ENCODE measurements around the gene DEPP1. TPM values are rescaled to one million over a fixed set of nuclear protein-coding genes. Genes with fewer than 3 reads are reported as not detected.

The DEPP1 gene
- polyA plus RNA-seq, 2 of the 4 experiments (the other 2 are of a cell fraction): 0.46 to 0.92 TPM

DNA sequence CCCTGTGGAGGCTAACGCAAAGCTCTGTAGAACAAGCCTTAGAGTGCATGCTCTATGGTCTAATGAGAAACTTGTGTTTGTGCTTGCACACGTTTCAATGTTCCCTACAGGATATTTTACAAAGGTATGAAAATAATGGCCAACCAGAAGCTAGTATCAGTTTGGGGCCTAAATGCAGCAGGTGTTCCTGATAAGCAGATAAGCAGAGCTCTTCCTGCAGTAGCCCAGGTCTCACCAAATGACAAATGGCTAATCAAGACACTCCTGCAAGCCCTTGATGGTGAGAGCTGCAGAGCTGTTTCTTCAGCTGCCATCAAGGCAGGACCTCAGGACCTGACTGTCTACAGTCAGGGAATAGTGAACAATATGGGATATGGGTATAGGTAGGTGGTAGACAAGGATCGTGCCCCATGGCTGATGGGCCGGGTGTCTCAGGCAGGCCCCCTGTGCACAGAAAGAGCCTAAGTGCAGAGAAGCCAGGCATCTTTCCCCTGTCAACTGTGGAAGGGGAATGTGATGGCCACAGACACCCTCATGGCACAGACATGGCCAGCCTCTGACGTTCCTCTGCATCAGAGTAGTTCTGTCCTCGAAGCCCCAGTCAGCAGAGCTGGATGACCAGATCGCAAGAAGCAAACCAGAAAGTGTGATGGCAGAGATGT lies 42.2 kb downstream of the DEPP1 start:
- 66% methylated on average over 7 of the region's 7 CpGs for WGBS (ENCODE audit: missing lambda C conversion rate)
- peaks cover 7% of the 10 kb centered on the region; the same call in 1 of the 3 replicates for H3K4me1 ChIP-seq
- H3K4me2 ChIP-seq: no peak overlapping the region
- H3K27ac ChIP-seq: no peak overlapping the region
- FAIRE-seq (no peak), ATAC-seq (no peak), DNase-seq (ENCODE audit: low read depth in 1 of 2, low spot score in 1 of 2) (no peak)
- no peak overlapping the region for H3K4me3 ChIP-seq
- H3K9me3 ChIP-seq: no peaks in the 10 kb centered on the region
- ChIA-PET CTCF (interaction anchor here (1.0 to 1.3 kb wide), 2 partner anchors 8 to 37 kb away, joined by 3 read pairs; no protein-coding TSS in a partner anchor), POLR2A (no interaction called here)
- TF ChIP-seq RCOR1 (IDR thresholded peaks at IDR 0.05; ENCODE audit: low read depth, low read length): no peak
- TF ChIP-seq KDM5A (IDR thresholded peaks at IDR 0.05): no peak
- no peak for TF ChIP-seq RARB (CRISPR knock-in tag; IDR thresholded peaks at IDR 0.05)
- TF ChIP-seq CHD4 (IDR thresholded peaks at IDR 0.05; ENCODE audit: borderline replicate concordance): no peak
- TF ChIP-seq EHF (CRISPR knock-in tag; IDR thresholded peaks at IDR 0.05): no peak
- TF ChIP-seq RNF2 (IDR thresholded peaks at IDR 0.05; ENCODE audit: borderline replicate concordance, low read depth): no peak
- no peak for TF ChIP-seq MAFK (IDR thresholded peaks at IDR 0.05; ENCODE audit: partially characterized antibody)
- no peak for TF ChIP-seq HOXA7 (CRISPR knock-in tag; IDR thresholded peaks at IDR 0.05)
- no peak for TF ChIP-seq NFE2L2 (conservative IDR thresholded peaks at IDR 0.05; ENCODE audit: low read length)
- no peak for TF ChIP-seq PHF8 (IDR thresholded peaks at IDR 0.05; ENCODE audit: borderline replicate concordance, low read depth)
- no peak for TF ChIP-seq TP53 (CRISPR knock-in tag; IDR thresholded peaks at IDR 0.05)
- TF ChIP-seq, protein P1, sequence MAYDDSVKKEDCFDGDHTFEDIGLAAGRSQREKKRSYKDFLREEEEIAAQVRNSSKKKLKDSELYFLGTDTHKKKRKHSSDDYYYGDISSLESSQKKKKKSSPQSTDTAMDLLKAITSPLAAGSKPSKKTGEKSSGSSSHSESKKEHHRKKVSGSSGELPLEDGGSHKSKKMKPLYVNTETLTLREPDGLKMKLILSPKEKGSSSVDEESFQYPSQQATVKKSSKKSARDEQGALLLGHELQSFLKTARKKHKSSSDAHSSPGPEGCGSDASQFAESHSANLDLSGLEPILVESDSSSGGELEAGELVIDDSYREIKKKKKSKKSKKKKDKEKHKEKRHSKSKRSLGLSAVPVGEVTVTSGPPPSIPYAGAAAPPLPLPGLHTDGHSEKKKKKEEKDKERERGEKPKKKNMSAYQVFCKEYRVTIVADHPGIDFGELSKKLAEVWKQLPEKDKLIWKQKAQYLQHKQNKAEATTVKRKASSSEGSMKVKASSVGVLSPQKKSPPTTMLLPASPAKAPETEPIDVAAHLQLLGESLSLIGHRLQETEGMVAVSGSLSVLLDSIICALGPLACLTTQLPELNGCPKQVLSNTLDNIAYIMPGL (CRISPR knock-in tag; IDR thresholded peaks at IDR 0.05; ENCODE audit: borderline replicate concordance): no peak
- no peak for TF ChIP-seq KDM1A (IDR thresholded peaks at IDR 0.05; ENCODE audit: low read depth)
- TF ChIP-seq, protein P2, sequence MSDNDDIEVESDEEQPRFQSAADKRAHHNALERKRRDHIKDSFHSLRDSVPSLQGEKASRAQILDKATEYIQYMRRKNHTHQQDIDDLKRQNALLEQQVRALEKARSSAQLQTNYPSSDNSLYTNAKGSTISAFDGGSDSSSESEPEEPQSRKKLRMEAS (IDR thresholded peaks at IDR 0.05): no peak
- TF ChIP-seq, protein P3, sequence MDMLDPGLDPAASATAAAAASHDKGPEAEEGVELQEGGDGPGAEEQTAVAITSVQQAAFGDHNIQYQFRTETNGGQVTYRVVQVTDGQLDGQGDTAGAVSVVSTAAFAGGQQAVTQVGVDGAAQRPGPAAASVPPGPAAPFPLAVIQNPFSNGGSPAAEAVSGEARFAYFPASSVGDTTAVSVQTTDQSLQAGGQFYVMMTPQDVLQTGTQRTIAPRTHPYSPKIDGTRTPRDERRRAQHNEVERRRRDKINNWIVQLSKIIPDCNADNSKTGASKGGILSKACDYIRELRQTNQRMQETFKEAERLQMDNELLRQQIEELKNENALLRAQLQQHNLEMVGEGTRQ (IDR thresholded peaks at IDR 0.05): no peak
- no peak for TF ChIP-seq CEBPB (IDR thresholded peaks at IDR 0.05)
- no peak for TF ChIP-seq RAD21 (conservative IDR thresholded peaks at IDR 0.05 in 1 of 2, IDR thresholded peaks at IDR 0.05 in 1 of 2)
- TF ChIP-seq ZFP36 (IDR thresholded peaks at IDR 0.05; ENCODE audit: borderline replicate concordance, partially characterized antibody): no peak
- TF ChIP-seq, protein P4, sequence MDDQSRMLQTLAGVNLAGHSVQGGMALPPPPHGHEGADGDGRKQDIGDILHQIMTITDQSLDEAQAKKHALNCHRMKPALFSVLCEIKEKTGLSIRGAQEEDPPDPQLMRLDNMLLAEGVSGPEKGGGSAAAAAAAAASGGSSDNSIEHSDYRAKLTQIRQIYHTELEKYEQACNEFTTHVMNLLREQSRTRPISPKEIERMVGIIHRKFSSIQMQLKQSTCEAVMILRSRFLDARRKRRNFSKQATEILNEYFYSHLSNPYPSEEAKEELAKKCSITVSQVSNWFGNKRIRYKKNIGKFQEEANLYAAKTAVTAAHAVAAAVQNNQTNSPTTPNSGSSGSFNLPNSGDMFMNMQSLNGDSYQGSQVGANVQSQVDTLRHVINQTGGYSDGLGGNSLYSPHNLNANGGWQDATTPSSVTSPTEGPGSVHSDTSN (IDR thresholded peaks at IDR 0.05): no peak

DNA sequence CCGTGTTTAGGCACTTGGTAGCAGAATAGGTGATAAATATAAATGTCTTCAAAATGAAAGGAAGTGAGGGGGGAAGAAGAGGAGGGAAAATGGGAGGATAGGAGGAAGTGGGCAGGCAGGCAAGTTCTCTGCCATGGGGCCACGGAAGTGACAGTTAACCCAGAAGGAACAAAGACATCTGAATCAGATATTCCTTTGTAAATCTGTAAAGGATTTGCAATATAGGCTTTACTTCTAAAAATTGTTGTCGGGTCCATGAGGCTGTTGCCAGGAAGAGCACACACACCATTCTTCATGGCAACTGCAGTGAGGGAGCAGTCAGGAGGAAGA lies 42.7 kb downstream of the DEPP1 start:
- H3K4me1 ChIP-seq: peaks cover 7% of the 10 kb centered on the region; the same call in 1 of the 3 replicates
- ChIA-PET CTCF (interaction anchor here (1.0 to 1.3 kb wide), 2 partner anchors 8 to 38 kb away, joined by 3 read pairs; no protein-coding TSS in a partner anchor), POLR2A (no interaction called here)
- FAIRE-seq: no peak
- DNase-seq (ENCODE audit: low read depth in 1 of 2, low spot score in 1 of 2): no peak
- no peak for ATAC-seq
- no peak overlapping the region for H3K4me3 ChIP-seq
- WGBS (ENCODE audit: missing lambda C conversion rate): 41% methylated on average over 3 of the region's 3 CpGs
- no peaks in the 10 kb centered on the region for H3K9me3 ChIP-seq
- no peak overlapping the region for H3K27ac ChIP-seq
- no peak overlapping the region for H3K4me2 ChIP-seq
- TF ChIP-seq RNF2 (IDR thresholded peaks at IDR 0.05; ENCODE audit: borderline replicate concordance, low read depth) (no peak), EHMT2 (IDR thresholded peaks at IDR 0.05; ENCODE audit: low read depth) (no peak), TFCP2L1 (CRISPR knock-in tag; IDR thresholded peaks at IDR 0.05) (no peak), JUN (IDR thresholded peaks at IDR 0.05) (no peak)
- TF ChIP-seq, protein P5, sequence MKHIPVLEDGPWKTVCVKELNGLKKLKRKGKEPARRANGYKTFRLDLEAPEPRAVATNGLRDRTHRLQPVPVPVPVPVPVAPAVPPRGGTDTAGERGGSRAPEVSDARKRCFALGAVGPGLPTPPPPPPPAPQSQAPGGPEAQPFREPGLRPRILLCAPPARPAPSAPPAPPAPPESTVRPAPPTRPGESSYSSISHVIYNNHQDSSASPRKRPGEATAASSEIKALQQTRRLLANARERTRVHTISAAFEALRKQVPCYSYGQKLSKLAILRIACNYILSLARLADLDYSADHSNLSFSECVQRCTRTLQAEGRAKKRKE (CRISPR knock-in tag; IDR thresholded peaks at IDR 0.05; ENCODE audit: low read depth): no peak
